ENCODE measurements around the gene PIGB. TPM values are rescaled to one million over a fixed set of nuclear protein-coding genes. Genes with fewer than 3 reads are reported as not detected.

PIGB gene
- total RNA-seq, 3 donors from 2014 or later (not counting 1 experiment from before 2014, with no cell fraction given), result 24.9 to 33.5 (median 26.1) TPM

GRCh38 chr15:55360256-55360655, 41.2 kb downstream of the PIGB start:
- no peak for ATAC-seq
- Mint-ChIP-seq H3K4me3 (no peak overlapping the region), H3K4me1 (peaks cover 0 to 13% of the 10 kb centered on the region in 2 donors), H3K27me3 (ENCODE audit: low read depth in 2 of 2) (no peaks in the 10 kb centered on the region), H3K27ac (peak overlapping the region; percentile 2 to 49), H3K36me3 (peaks cover 11% of the 10 kb centered on the region), H3K9me3 (no peaks in the 10 kb centered on the region)
- DNase-seq, result no peak
- Histone ChIP-seq H3K4me3 (ENCODE audit: low read length) (no peak overlapping the region), H3K36me3 (ENCODE audit: control insufficient read depth, insufficient read depth, low read length) (peaks cover 23% of the 10 kb centered on the region), H3K9me3 (ENCODE audit: control insufficient read depth, insufficient read depth, low read length) (no peaks in the 10 kb centered on the region), H3K27me3 (ENCODE audit: control insufficient read depth, insufficient read depth, low read length) (no peaks in the 10 kb centered on the region), H3K4me1 (ENCODE audit: control insufficient read depth, insufficient read depth, low read length) (no peaks in the 10 kb centered on the region), H3K27ac (ENCODE audit: low read length) (no peak overlapping the region)
- WGBS (ENCODE audit: insufficient coverage), result 40% methylated on average over 6 of the region's 6 CpGs
- intact Hi-C loops (cut with micrococcal nuclease), result no loop called here
- TF ChIP-seq, protein P1, sequence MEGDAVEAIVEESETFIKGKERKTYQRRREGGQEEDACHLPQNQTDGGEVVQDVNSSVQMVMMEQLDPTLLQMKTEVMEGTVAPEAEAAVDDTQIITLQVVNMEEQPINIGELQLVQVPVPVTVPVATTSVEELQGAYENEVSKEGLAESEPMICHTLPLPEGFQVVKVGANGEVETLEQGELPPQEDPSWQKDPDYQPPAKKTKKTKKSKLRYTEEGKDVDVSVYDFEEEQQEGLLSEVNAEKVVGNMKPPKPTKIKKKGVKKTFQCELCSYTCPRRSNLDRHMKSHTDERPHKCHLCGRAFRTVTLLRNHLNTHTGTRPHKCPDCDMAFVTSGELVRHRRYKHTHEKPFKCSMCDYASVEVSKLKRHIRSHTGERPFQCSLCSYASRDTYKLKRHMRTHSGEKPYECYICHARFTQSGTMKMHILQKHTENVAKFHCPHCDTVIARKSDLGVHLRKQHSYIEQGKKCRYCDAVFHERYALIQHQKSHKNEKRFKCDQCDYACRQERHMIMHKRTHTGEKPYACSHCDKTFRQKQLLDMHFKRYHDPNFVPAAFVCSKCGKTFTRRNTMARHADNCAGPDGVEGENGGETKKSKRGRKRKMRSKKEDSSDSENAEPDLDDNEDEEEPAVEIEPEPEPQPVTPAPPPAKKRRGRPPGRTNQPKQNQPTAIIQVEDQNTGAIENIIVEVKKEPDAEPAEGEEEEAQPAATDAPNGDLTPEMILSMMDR (IDR thresholded peaks at IDR 0.05), result no peak

DNA sequence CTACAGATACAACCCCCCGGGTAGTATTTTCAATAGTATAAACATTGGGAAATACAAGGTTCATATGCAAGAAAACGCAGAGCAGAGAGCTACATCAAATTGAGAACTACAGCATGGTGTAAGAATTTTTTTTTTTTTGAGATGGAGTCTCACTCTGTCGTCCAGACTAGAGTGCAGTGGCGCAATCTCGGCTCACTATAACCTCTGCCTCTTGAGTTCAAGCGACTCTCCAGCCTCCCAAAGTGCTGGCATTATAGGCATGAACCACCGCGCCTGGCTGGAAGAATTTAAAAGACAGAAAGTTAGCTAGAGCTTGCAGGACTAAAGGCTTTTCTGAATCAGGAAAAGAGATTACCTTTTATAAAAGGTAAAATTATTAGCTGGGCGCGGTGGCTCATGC, 42.0 kb downstream of the PIGB start:
- Mint-ChIP-seq H3K27ac (peak overlapping the region; percentile 2 to 49), H3K36me3 (peaks cover 11% of the 10 kb centered on the region), H3K9me3 (no peaks in the 10 kb centered on the region), H3K4me3 (no peak overlapping the region), H3K27me3 (ENCODE audit: low read depth in 2 of 2) (no peaks in the 10 kb centered on the region), H3K4me1 (peaks cover 0 to 13% of the 10 kb centered on the region in 2 donors)
- no peak for DNase-seq
- ATAC-seq, result no peak
- H3K4me1 ChIP-seq (ENCODE audit: control insufficient read depth, insufficient read depth, low read length), result no peaks in the 10 kb centered on the region
- intact Hi-C loops (cut with micrococcal nuclease), result no loop called here
- WGBS (ENCODE audit: insufficient coverage), result 98% methylated on average over 9 of the region's 10 CpGs
- TF ChIP-seq, protein P1 (IDR thresholded peaks at IDR 0.05), result no peak
- H3K9me3 ChIP-seq (ENCODE audit: control insufficient read depth, insufficient read depth, low read length), result no peaks in the 10 kb centered on the region
- no peak overlapping the region for H3K4me3 ChIP-seq (ENCODE audit: low read length)
- H3K27ac ChIP-seq (ENCODE audit: low read length), result no peak overlapping the region
- no peaks in the 10 kb centered on the region for H3K27me3 ChIP-seq (ENCODE audit: control insufficient read depth, insufficient read depth, low read length)
- H3K36me3 ChIP-seq (ENCODE audit: control insufficient read depth, insufficient read depth, low read length), result peaks cover 17% of the 10 kb centered on the region

DNA sequence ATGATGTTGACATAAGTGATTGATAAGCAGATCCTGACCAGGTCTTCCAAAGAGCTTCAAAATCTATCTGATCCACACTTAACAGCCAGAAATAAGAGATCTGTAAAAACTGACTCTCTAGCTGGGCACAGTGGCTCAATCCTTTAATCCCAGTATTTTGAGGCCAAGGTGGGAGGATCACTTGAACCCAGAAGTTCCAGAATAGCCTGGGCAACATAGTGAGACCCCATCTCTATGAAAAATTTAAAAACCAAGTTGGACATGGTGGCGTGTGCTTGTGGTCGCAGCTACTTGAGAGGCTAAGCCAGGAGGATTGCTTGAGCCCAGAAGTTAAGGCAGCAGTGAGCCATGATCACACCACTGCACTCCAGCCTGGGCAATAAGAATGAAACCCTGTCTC, 43.6 kb downstream of the PIGB start:
- DNase-seq (no peak), ATAC-seq (no peak)
- no peaks in the 10 kb centered on the region for H3K4me1 ChIP-seq (ENCODE audit: control insufficient read depth, insufficient read depth, low read length)
- Mint-ChIP-seq H3K9me3 (no peaks in the 10 kb centered on the region), H3K4me1 (peaks cover 0 to 10% of the 10 kb centered on the region in 2 donors), H3K36me3 (peaks cover 11% of the 10 kb centered on the region), H3K27me3 (ENCODE audit: low read depth in 2 of 2) (no peaks in the 10 kb centered on the region), H3K27ac (no peak overlapping the region), H3K4me3 (no peak overlapping the region)
- TF ChIP-seq, protein P1 (IDR thresholded peaks at IDR 0.05), result no peak
- H3K27me3 ChIP-seq (ENCODE audit: control insufficient read depth, insufficient read depth, low read length), result no peaks in the 10 kb centered on the region
- 98% methylated on average over 2 of the region's 2 CpGs for WGBS (ENCODE audit: insufficient coverage)
- peaks cover 17% of the 10 kb centered on the region for H3K36me3 ChIP-seq (ENCODE audit: control insufficient read depth, insufficient read depth, low read length)
- H3K27ac ChIP-seq (ENCODE audit: low read length), result no peak overlapping the region
- intact Hi-C loops (cut with micrococcal nuclease), result no loop called here
- no peak overlapping the region for H3K4me3 ChIP-seq (ENCODE audit: low read length)
- H3K9me3 ChIP-seq (ENCODE audit: control insufficient read depth, insufficient read depth, low read length), result no peaks in the 10 kb centered on the region

- Mint-ChIP-seq H3K9me3 (no peaks in the 10 kb centered on the region), H3K4me3 (no peak overlapping the region), H3K4me1 (peaks cover 0 to 5% of the 10 kb centered on the region in 2 donors), H3K27me3 (ENCODE audit: low read depth in 2 of 2) (no peaks in the 10 kb centered on the region), H3K36me3 (no peaks in the 10 kb centered on the region), H3K27ac (no peak overlapping the region)
- H3K27me3 ChIP-seq (ENCODE audit: control insufficient read depth, insufficient read depth, low read length), result no peaks in the 10 kb centered on the region
- no peaks in the 10 kb centered on the region for H3K9me3 ChIP-seq (ENCODE audit: control insufficient read depth, insufficient read depth, low read length)
- no peak for ATAC-seq
- no peak overlapping the region for H3K27ac ChIP-seq (ENCODE audit: low read length)
- H3K4me3 ChIP-seq (ENCODE audit: low read length), result no peak overlapping the region
- TF ChIP-seq, protein P1 (IDR thresholded peaks at IDR 0.05), result no peak
- no peak for DNase-seq
- peaks cover 24% of the 10 kb centered on the region for H3K36me3 ChIP-seq (ENCODE audit: control insufficient read depth, insufficient read depth, low read length)
- H3K4me1 ChIP-seq (ENCODE audit: control insufficient read depth, insufficient read depth, low read length), result no peaks in the 10 kb centered on the region
- intact Hi-C loops (cut with micrococcal nuclease), result no loop called here
- WGBS (ENCODE audit: insufficient coverage), result 60% methylated on average over 1 of the region's 1 CpG
Measured at GRCh38 chr15:55366981-55367380, 48.0 kb downstream of the PIGB start.
